Keratinocyte (primary cell): ENCODE data around the gene COL4A4.

ENCODE experiments used
- EZH2 ChIP-seq: IDR thresholded peaks from one replicate; pipeline ENCODE4 v1.6.1; 2012; ENCODE audit warnings: inconsistent platforms, mild to moderate bottlenecking, low read length, moderate library complexity
- TF ChIP-seq, protein P1 (sequence below), 3 experiments: IDR thresholded peaks in 1 of 3; conservative IDR thresholded peaks in 1 of 3; optimal IDR thresholded peaks in 1 of 3; 2 replicates in 2 of 3; 3 replicates in 1 of 3; pipeline versions ENCODE3 to v1.5.1; 2011; ENCODE audit warnings: low read length in 3 of 3, mild to moderate bottlenecking in 3 of 3, moderate library complexity in 2 of 3, control low read depth in 1 of 3, inconsistent platforms in 1 of 3; ENCODE audit not compliant: insufficient read depth in 2 of 3; ENCODE audit errors: extremely low read depth in 1 of 3

DNA sequence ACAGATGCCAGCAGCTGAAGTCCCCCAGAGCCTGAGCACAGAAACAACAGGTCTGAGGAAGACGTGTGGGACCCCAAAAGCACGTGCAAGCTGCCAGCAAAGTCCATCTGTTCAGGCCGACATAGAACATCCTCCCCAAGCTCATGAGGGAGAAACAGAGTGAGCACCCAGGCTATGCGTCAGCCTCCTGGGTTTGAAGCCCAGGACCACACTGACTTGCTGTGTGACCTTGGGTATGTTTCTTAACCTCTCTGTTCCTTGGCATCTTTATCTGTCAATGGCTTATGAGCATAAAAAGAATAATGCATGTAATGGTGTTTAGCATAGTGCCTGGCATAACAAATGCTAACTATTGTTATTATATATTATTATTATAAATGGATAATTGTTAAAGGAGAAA is 40.3 kb downstream of the COL4A4 start:
- TF ChIP-seq EZH2, result no peak
- TF ChIP-seq, protein P1, sequence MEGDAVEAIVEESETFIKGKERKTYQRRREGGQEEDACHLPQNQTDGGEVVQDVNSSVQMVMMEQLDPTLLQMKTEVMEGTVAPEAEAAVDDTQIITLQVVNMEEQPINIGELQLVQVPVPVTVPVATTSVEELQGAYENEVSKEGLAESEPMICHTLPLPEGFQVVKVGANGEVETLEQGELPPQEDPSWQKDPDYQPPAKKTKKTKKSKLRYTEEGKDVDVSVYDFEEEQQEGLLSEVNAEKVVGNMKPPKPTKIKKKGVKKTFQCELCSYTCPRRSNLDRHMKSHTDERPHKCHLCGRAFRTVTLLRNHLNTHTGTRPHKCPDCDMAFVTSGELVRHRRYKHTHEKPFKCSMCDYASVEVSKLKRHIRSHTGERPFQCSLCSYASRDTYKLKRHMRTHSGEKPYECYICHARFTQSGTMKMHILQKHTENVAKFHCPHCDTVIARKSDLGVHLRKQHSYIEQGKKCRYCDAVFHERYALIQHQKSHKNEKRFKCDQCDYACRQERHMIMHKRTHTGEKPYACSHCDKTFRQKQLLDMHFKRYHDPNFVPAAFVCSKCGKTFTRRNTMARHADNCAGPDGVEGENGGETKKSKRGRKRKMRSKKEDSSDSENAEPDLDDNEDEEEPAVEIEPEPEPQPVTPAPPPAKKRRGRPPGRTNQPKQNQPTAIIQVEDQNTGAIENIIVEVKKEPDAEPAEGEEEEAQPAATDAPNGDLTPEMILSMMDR (optimal IDR thresholded peaks at IDR 0.05 in 1 of 3, IDR thresholded peaks at IDR 0.05 in 1 of 3, conservative IDR thresholded peaks at IDR 0.05 in 1 of 3; ENCODE audit: extremely low read depth in 1 of 3, insufficient read depth in 2 of 3, low read length in 3 of 3), result no peak
